Activated T-helper 1 cell treated with anti-CD3 and anti-CD28 coated beads, Interleukin-2, amount 50 U/mL, for 16 hours (primary cell): Measurements from ENCODE around the gene LCLAT1.
"Not testable (repeated sequence)": the region's sequence is repeated elsewhere in the genome, so short reads cannot be mapped to it uniquely, and the experiment has no call there.

Source experiments
- DNase-seq, 2 donors: peaks; one replicate each; pipeline ENCODE4 v3.0.0-alpha.2; 2020; ENCODE audit warnings: low read depth in 1 of 2, low spot score in 1 of 2

LCLAT1 gene

DNA sequence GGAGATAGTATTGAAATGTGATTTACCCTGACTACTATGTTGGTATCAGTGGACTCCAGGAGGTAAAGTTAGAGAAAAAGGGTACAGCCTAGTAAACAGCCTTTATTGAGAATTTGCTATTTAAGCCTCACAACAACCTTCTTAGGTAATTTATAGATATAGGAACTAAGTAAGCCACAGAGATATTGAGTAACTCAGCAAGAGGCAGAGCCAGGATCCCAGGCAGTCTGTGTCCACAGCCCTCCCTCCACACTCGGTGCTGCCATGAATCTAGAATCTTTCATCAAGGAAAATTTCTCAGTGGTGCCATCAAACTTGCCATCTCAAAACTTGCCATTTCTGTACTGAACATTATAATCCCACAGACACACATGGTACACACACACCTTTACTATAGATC is 189.3 kb downstream of the LCLAT1 start:
- no peak for DNase-seq

DNA sequence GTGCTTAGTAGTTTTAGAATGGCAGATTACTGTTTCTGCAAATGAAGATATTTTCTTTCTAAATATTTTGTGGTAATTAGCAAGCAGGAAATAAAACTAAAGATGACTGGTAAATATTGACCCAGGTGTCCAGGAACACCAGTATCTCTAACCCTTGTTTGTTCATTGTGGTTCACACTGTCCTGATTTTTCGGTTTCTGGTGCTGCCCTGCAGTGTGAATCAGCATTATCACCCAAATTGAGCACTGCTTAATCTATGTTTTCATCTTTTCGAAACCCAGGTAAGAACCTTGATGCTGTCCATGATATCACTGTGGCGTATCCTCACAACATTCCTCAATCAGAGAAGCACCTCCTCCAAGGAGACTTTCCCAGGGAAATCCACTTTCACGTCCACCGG is 192.8 kb downstream of the LCLAT1 start:
- DNase-seq: no peak

DNA sequence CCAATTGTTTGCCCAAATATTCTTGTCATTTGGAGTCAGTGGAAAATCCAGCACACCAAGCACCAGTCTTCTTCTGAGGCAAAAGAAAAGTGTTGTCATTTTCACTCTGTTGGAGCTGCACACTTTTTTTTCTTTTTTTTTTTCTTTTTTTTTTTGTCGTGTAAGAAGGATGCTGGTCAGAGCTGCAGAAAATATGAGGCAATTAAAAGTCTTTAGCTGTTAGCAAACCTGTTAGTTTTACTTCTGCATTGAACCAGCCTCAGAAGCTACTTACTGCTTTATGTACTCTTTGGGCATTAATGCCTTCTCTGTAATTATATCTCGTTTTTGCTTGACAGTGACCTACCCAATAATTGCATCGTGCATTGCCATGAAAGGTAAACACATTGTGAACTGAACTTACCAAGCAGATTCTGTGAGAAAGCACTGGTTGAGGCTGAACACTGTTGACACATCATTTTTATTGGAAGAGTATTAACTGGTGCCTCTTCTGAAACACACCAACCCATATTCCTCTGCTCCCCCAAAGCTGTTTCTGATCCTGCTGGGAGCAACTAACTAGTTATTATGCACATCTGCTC is 194.8 kb downstream of the LCLAT1 start:
- no peak for DNase-seq

DNA sequence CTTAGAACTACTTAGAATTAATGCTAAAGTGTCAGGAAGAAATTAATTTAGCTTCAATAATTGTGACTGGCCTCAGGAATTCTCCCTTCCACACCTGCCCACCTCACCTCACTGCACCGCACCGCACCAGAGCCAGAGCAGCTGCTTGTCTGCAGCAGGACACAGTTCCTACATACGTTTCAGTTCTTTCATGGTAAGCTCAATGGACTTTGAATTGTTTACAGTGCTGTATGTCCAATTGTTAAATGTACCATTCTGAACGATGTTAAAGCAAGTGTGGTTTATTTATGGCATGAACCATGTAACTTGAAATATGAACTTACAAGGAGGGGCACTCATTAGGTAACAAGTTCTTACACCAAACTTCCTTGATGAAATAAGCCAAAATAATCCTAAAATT is 196.0 kb downstream of the LCLAT1 start:
- DNase-seq: not testable (repeated sequence)

DNA sequence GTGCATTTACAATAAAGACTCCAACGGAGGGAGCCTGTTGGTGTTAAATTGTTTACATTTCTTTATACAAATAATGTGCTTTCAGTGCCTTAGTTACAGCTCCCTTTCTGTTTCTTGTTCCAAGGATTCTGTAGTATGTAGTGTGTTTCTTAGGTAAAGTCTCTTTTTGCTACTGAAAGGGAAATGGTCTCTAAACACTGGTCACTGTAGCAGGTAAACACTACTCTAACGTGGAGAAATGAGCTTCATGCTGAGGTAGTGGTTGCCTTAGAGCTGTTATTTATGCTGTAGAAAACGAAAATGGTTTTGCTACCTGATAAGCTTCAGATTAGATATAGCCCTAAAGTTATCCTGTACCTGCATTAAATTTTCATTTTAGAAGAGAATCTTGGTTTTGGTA is 196.6 kb downstream of the LCLAT1 start:
- no peak for DNase-seq

DNA sequence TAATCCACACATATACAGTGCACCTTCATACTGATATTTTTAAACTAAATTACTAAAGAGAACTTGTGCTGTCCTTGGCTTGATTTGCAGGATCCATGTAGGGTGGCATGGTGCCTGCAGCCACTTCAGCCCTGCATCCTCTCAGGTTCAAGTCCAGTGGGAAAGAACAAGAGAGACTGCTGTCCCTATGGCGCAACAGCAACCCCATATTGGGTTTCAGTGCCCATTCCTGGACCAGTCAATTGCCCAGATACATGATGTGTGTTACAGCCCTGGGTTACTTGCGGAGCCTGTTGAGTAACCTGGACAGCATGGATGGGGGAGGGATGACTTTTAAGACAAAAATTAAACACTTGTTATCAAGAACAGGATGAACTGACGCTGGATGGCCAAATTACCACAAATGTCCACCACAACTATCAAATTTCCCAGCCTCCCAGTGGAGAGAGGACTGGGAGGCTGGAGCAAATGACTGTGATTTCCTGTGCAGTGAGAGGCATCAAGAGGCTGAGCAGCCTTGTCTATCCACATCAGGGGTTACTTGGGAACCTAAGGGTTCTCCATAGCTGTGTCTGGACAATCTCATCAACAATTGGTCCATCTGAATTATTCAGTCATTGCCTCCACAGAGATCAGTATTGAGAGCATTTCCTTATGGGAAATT is 198.2 kb downstream of the LCLAT1 start:
- DNase-seq: no peak

DNA sequence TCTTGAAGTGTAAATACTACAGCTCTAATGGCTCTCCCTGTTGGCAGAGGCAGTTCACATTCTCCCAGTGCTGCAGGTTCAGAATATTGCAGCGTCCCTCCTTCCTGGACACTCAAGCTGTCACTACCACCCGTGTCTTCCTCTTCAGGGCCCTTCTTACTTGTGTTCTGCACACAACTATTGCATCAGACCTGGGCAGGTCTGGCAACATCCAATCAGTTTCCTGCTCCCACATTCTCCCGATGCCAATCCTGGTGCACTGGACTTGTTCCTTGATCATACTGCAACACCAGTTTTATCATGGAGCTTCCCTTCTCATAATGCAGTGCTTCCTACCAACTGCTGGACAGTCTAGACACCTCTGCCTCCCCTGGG is 198.7 kb downstream of the LCLAT1 start:
- no peak for DNase-seq

DNA sequence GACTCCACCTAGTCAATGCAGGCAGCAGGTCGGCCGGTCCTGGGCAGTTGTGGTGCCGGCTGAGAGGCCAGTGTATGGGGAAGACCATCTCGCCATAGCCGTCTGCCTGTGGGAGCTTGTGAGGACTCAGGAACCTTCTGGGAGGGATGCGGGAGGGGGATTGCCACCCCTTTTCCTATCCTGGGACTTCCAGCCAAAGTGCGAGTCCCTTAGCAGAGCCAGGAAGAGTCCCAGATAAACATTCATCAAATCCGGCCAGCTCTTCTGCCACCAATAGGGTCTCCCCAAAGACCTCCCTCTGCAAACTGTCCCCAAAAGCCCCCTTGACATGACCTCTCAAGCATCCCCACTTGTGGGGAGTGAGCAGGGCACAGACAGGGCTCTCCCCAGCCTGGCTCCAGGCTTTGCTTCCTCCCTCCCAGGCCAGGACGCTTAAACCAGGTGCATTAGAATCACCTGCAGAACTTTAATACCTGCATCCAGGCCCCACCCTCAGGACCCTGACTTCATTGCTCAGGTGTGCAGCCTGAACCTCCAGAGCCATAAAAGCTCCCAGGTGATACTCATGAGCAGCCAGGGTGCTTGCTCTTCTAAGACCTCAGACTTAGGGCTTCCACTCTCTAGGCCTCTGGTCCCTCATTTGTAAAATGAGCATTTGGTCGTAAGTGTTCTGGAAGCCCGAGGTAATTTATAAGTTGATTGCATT is 200.9 kb downstream of the LCLAT1 start:
- DNase-seq: no peak

DNA sequence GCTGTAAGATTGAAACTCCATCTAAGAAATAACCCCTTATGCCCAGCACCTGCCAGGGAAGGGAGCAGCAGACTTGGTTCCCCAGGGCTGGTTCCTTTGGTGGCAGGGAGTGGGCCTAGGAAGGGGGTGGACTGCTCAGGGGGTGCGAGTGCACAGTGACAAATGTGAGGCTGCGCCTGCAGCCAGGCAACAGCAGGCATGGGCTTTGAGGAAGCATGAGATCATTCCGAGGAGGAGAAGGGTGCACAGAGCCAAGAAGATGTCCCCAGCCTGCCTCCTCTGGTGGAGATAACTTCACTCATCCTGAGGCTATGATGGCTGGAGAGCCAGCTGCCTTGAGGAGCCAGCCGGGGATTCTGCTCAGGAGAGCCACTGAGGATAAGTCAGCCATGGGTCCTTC is 202.2 kb downstream of the LCLAT1 start:
- no peak for DNase-seq

DNA sequence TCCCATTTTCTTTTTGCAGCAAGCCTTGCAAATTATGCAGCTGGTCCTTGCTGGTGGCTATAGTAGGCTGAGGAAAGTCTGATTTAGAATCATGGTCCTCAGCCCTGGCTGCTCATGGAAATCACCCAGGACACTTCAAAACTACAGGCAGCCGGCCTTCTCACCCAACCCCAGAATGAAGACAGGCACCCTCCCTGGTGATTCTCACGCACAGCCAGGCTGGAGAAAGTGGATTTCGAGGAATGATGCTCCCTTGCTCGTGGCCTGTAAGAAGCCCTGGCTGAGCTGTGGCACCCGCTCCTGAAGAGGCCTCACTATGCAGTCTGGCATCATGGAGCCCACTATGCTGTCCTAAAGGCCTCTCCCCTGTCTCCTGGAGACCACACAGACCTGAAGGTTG is 202.8 kb downstream of the LCLAT1 start:
- DNase-seq: no peak

DNA sequence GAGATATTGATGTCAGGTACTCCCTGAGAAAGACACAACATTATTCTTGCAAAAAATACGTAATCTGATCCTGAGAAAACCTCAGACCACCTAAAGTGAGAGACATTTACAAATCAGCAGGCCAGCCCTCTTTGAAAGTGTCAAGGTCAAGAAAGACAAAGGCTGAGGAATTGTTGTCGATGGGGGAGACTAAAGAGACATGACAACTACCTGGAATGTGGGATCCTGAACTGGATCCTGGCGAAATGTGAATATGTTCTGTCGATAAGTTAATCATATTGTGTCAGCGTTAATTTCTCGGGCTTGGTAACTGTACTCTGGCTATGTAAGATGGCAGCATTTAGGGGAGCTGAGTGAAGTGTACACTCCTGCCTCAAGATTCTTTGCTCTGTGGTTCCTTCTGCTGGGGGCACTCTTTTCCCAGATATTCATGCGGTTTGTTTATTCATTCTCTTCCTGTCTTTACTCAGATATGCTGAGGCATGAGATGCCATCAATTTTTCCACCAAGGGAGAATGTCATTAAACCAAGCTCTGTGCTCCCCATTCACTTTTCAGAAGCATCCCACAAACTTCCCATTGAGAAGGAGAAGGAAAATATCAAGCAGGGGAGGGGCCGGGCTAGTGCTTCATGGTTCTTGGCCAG is 205.3 kb downstream of the LCLAT1 start:
- DNase-seq: no peak

DNA sequence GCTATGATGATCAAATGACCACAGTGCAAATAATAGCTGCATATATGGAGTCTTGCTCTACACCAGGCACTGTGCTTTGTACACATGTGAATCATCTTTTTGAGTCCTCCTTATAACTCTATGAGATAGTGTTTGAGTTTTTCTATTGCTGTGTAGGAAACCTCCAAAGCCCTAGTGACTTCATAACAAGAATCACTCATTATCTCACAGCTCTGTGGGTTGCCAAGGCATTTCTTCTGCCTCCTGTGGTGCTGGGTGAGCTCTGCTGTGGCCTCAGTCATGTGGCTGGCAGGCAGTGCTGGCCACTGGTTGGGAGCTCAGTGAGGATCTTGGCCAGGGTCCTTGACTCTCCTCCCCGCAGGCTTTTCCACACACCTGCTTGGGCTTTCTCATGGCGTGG is 206.8 kb downstream of the LCLAT1 start:
- no peak for DNase-seq

DNA sequence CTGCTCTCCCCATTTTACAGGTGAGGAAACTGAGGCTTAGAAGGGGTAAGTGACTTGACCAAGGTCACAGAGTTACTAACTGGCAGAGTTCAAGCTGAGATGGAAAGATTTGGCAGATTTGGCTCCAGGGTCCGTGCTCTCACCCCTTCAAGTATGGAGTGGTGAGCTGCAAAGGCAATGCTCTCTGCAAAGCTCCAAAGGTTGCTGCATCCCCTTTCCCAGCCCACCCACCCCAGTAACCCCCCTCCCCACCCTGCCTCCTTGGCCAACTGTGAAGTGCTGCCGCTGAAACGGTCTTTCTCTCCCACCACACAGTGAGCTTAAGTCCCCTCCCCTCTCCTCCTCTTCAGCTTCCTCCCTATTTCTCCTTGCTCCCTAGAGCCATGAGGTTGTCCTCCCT is 207.4 kb downstream of the LCLAT1 start:
- no peak for DNase-seq

DNA sequence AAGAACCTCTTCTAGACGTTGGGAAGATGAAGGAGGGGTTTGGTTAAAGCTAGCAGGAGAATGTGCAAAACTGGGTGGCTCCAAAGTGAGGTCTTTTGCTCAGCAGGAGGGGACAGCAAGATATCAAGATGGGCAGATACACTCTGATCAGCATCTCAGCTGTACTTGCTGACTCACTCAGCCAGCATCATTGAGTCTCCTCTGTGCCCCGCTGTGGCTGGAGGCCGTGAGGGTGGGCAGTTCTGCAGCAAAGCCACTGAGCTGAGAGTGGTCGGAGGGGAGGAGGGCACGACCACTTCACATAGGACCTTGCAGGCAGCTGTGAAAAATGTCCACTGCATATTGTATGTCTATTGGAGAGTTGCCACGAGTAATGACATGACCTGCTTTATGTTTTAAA is 208.2 kb downstream of the LCLAT1 start:
- no peak for DNase-seq

DNA sequence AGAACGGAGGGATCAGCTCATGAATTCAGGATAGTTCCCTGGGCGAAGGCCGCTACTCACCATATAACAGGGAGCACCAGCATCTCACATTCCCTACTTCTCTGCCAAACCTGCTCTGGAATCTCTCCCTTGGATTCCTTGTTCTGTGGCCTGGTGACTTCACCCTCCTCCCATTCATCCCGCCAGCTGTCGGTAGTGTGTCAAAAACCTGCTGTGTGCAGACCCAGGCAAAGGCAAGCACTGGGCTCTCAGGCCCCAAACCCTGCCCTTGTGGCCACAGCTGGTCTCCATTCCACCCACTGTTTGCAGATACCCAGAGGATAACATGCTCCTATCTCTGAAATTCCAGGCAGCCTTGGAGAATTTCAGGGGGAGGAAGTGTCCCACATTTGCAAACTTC is 208.6 kb downstream of the LCLAT1 start:
- DNase-seq: no peak

DNA sequence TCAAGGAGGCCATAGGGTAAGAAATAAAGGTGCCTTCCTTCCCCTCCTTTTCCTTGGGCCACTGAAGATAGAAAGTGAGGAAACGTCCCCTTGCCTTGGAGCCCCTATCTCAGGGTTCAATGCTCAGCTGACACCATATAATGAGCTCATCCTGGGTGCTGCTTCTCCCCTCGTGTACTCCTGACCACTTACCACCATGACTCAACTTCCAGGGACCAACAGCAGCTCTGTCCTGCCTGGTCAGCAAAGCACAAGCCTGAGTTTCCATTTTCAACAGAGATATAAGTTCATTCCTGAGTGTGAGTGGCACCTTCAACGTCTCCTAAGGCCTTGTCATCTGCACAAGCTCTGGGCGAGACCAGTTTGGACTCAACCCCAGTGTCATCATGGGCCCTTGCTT is 209.0 kb downstream of the LCLAT1 start:
- DNase-seq: no peak

DNA sequence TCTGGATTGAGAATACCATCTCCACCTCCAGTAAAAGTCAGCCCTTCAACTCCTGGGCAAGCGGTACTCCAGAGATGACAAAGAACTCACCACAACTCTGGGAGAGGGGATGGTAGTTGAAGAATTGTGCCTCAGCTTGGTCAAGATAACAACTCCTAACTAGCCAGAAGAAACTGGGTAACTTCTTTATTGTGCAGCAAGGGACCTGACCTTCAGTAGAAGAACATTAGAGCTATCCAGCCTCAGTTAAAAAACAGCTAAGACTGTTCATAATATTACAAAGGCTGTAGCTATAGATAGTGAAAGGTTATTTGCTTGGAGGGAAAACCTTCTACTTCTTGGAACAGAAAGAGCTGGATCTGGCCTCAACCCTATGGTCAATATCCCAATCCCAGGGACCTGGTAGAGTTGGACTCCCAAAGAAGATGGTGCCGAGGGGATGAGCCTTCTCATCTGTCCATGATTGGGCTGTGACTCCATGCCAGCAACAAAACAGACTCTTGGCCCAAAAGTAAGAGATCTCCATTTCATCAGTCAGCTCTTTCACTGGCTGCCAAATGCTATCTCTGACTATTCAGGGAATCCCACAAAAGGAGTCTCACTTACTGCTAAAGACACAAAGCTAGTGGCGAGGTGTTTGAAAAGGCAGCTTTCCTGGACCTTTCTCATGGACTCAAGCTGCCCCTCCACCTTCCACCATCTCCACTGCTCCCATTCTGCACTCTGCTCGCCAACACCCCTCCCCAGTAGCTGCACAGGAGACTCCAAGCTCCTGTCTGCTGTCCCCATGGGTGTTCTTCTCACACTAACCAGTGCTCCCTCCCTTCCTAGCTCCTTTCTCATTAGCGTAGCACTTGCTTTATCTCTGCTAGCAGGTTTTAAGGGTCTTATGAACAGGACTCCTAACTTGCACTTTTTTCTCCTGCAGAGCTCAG is 214.4 kb downstream of the LCLAT1 start:
- no peak for DNase-seq

DNA sequence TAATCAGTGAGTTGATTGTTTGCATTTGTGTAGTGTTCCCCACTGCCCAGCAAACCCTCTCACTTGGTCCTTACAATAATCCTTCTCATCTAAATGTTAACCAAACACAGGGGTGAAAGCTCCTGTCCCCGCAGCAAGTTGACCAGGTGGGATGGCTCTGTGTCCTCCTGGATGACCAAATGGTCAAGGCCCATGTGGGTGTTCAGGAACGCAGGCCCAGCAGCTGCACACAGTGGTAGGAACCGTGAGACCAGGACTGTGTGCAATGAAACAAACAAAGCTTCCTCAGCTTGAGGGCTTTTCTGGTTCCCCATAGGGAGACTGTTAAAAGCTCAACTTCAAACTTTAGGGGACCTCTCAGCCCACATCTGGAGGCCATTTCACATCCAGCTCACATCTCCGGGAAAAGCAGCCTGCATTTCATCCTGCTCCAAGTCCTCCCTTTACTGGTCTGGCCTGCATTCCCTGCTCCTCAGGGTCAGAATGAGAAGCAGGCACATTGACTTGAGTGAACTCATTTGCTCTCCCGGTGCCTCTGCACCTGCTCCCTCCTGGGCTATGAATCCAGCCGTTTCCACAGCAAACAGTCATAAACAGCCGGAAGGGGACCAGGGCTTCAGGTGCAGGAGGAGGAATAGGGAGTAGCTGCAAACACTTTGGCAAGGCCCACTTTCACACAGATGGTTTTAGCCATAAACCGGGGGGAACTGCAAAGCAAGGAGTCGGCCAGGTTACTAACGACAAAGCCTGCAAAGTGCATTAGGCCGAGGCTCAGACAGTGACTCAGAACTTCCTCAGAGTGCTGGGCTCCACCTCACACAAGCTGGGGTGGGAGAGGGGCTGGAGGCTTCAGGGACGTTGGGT is 215.5 kb downstream of the LCLAT1 start:
- no peak for DNase-seq

DNA sequence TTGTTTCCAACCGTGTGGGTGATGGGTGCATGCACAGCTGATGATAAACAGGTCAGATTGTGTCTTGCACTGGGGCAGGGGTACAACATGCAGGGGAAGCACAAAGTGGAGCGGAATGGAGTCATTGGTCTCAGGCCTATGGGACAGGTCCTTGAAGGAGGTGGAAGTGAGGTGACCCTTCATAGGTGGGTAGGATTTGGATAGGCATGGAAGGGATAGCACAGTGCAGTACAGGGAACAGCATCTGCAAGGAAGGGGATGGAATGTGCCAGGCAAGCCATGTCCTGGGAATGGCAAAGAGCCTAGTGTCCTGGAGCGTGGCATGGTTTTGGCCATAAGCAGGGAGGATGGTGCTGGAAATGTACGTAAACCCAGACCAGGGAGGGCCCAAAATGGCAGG is 216.3 kb downstream of the LCLAT1 start:
- DNase-seq: no peak

DNA sequence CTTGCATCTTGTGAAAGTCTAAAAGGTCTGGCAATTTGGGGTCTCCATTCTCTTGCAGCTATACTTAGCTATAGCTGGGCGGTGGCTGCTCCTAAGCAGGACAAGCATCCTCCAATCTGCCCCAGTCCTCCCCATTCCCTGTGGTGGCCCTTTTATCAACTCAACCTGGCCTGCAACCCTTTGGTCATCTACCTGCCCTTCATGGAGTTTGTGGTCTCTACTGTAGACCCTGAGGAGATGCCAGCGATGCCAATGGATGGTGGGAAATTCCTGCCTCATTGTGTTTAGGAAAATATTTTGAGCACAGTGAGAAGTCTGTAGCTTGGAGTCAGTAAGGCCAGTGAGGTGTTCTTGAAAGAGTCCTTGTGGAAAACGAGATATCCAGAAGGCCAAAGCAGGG is 216.8 kb downstream of the LCLAT1 start:
- DNase-seq: no peak
